GM18502 (cell line): ENCODE measurements around the gene CCDC200.
"Not testable (repeated sequence)": the region's sequence is repeated elsewhere in the genome, so short reads cannot be mapped to it uniquely, and the experiment has no call there.

Experiments
- ATAC-seq: cut with Tn5 transposase; IDR thresholded peaks from one replicate; pipeline ENCODE4 v1.9.1; 2021; ENCODE audit warnings: mild to moderate bottlenecking; ENCODE audit not compliant: unreplicated experiment, poor library complexity

CCDC200 gene

DNA sequence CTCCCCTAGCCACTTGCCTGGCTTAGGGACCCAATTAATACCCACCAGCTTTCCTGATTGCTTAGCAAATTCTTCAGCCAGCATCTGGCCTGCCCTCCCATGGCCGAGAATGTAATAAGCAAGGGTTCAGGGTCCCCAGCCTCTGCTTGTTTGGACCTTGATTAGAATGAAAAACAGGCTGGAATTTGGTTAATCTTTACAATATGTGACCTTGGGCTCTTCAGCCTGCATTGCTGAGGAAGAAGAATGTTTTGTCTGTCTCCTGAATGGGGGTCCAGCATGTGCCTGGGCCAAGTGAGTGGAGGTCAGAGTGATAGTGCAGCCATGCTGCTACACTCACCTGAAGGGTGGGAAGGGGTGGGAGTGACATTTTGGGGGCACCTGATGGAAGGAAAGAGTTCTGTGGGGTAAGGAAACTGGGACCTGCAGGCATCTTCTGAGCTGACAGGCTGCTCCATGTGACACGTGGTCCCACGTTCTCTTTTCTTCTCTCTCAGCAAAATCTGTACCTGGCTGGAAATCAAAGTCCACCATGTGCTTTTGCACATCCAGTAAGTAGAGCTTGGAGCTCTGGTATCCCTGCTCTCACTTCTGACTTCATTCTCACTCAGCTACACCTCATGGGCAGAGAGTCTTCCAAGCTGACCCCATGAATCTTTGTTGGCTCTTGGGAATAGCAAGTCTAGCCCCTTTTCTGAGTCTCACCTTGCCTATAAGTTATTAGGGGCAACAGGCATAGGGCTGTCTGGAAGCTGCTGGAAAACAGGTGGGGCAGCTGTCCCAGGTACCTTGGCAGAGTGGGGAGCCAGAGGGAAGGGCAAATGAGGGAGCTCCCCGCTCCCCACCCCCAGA lies 11.4 kb downstream of the CCDC200 start:
- ATAC-seq, result no peak

DNA sequence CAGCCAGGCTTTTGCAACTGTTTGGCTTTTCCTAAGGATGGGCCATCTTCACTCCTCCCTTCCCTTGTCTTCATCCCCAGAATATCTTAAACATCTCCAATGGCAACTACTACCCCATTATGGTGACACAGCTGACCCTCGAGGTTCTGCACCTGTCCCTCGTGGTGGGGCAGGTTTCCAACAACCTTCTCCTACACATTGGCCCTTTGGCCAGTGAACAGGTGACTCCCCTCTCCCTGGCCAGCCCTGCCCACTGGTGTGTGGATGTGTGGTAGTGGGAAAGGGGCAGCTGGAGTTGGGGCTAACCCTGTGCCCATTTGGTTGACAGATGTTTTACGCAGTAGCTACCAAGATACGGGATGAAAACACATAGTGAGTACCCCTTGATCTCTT lies 12.1 kb downstream of the CCDC200 start:
- no peak for ATAC-seq

DNA sequence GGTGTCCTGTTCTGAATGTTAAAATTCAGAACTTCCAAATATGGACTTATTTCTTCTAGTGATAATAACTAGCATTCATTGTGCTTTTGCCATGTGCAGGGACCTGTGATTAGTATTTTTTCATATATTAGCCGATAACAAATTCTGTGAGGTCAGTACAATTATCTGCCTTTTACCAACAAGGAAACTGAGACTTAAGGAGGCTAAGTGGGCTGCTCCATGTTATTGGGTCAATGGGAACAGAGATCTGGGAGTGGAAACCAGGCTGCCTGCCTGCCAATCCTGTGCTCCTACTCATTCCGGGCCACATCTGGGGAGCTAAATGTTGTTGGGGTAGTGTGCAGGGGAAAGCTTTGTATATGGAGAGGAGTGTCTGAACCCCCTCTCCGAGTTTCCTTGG lies 13.1 kb downstream of the CCDC200 start:
- ATAC-seq, result no peak

DNA sequence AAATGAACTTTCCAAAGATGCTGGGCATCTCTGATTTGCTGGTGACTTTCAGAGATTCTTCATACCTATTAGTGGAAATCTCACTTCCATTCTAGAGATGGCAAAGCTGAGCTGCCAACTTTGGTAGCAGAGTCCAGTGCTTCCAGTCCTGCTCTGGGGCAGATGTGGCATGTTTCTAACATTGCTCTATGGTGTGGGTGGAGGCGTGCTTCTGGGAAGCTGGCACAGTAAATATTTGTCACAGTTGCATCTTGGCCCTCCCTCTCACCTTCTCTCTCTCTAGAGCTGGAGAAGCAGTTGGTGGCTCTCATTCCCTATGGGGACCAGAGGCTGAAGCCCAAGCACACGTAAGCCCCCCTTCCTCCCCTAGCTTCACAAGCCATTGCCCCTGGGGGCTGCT lies 14.9 kb downstream of the CCDC200 start:
- no peak for ATAC-seq

DNA sequence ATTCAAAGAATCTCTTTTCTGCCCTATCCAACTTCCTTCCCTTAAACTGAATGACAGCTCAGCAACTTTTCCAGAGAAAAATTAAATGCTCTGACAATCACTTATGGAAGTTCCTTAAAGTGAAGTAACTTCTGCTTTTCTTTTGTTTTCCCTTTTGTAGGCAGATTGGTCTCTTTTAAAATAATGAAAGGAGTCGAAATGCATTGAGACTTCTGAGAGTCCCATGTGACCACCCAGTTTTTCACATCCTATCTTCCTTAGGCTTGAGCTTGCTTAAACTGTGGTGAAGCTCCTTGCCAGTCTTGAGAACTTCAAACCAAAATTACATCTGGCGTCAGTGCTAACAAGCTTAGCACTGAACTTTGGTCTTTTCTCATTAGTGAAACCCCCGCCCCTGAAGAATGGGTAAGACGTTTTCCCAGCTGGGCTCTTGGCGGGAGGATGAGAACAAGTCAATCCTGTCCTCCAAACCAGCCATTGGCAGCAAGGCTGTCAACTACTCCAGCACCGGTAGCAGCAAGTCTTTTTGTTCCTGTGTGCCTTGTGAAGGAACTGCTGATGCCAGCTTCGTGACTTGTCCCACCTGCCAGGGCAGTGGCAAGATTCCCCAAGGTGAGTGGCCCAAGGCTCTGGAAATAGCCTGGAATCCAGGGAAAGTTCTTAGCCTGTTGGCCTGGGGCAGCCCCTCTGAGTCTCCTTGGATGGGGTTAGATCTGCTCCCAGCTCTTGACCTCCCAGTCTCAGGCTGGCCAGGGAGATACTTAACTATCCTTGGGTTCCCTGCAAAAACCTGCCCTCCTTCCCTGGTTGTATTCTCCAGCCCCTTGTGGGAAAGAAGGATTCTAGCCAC lies 15.6 kb downstream of the CCDC200 start:
- no peak for ATAC-seq

DNA sequence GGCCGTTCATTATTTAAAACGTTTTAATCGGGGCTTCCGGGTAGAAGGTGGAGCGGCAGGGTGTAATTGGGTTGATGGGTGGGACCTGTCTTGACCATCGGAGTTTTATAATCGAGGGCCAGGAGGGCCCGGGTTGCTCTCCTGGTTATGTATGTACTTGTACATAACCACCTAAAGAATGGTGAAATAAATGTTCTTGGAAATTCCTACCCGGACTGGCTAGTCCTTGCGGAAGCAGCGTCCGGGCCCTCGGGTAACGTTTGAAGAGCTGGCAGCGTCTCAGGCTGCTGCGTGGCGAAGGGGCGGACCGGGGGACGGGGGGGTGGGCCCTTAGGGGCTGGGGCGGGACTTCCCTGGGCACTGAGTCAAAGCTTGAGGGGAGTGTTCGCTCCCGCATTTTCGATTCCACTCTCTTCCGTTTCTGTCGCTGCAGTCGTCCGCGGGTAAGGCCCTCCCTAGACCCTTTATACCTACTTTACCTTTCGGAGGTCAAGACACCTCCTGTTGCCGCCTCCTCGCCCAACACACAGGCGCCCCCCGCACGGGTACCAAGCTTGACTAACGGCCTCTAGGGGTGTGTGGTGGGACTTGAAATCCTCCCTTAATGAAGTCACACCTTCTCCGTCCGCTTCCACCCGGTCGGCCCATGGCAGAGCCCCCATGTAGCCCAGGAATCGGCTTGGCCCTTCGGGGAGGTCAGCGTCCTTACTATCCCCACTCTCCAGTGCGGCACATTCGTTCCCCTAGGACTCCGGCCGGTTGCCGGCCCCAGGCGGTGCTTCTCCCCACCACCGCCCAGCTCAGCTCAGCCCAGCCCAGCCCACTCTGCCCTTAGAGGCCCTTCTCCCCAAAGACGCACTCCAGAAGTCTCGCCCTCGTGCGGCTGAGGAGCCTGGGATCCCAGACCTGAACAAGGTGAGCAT lies 16.7 kb downstream of the CCDC200 start, which contains the start of gene TMEM106A:
TMEM106A (plus strand) TSS at position 396 of the 923 bp plus-strand sequence. CDS start 1,167 bp downstream, outside the sequence.
- ATAC-seq, result peak; percentile 78

DNA sequence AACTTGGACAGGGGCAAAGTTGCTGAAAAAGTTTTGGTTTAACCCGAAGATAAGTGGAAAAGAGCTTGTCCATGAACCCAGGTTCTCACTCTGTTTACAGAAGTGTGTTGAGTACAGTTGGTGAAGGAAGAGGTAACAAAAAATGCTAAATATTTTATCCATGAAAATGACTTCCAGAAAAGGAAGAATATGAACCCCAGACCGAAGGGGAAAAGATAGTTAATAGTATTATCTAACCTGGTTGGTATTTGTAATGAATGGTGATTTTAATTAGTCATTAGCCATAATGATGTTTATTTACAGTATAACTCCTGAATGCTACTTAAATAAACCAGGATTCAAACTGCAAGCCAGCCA lies 17.3 kb downstream of the CCDC200 start:
- ATAC-seq, result no peak

DNA sequence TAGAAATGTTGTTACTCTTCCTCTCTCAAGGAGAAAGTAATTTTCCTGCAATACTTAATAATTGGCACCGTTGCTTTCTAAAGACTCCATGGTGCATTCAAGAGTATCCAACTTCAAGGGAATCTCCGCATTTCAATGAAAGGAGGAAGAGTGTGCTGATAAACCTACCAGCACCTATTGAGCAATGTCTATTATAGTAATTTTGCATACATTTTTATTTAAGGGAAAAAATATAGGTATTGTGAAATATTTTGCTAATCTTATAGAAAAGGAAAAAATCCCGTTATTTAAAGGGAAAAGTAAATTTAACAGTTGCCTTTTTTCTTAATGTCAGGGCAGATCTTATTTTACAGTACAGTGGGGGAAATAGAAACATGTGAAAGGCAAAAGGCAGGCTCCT lies 17.8 kb downstream of the CCDC200 start:
- ATAC-seq, result no peak

DNA sequence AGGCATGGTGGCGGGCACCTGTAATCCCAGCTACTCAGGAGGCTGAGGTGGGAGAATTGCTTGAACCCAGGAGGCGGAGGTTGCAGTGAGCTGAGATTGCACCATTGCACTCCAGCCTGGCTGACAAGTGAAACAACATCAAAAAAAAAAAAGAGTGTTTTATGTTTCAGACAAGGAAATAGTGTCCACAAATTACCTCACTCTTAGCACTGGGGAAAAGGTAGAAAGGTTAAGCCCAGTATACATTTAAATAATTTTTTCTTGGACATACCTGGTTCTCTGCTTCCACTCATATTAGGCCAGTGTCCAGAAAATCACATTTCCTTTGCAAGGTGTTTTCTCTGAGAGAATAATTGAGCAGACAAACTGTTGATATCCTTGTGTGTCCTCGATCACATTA lies 25.4 kb downstream of the CCDC200 start:
- ATAC-seq, result not testable (repeated sequence)

DNA sequence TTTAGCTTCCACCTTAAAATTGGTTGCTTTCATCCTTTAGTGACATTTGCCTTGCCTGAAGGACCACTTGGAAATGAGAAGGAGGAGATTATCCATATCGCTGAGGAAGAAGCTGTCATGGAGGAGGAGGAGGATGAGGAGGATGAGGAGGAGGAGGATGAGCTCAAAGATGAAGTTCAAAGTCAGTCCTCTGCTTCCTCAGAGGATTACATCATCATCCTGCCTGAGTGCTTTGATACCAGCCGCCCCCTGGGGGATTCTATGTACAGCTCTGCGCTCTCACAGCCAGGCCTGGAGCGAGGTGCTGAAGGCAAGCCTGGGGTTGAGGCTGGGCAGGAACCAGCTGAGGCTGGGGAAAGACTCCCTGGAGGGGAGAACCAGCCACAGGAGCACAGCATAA lies 28.3 kb downstream of the CCDC200 start:
- ATAC-seq, result no peak

DNA sequence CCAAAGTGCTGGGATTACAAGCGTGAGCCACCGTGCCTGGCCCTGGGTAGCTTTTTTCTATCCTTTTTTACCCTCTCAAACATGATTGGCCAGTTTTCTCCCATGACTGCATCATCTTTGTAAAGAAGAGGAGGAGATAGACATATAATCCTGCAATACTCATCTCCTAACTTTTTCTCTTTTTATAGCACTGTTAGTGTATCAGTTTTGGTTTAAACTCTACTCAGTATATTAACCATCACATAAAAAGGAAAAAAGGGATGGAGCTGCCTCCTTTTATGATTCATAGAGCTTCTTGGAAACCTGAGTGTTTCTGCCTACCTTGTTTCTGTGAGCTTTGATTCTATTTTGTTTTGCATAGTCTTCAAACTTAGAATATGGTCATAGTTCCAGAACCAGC lies 28.8 kb downstream of the CCDC200 start:
- ATAC-seq, result no peak

DNA sequence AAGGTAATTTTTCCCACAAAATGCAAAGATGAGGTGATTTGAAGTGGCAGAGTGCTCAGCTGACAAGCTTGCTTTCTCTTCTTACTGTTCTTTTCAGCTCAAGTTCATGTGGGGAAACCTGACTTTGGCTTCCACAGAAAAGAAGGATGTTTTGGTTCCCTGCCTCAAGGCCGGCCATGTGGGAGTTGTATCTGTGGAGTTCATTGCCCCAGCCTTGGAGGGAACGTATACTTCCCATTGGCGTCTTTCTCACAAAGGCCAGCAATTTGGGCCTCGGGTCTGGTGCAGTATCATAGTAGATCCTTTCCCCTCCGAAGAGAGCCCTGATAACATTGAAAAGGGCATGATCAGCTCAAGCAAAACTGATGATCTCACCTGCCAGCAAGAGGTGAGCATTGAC lies 35.2 kb downstream of the CCDC200 start:
- no peak for ATAC-seq

DNA sequence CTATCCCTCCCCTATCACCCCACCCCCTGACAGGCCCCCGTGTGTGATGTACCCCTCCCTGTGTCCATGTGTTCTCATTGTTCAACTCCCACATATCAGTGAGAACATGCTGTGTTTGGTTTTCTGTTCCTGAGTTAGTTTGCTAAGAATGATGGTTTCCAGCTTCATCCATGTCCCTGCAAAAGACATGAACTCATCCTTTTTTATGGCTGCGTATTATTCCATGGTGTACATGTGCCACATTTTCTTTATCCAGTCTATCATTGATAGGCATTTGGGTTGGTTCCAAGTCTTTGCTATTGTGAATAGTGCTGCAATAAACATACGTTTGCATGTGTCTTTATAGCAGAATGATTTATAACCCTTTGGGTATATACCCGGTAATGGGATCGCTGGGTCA lies 41.8 kb downstream of the CCDC200 start:
- ATAC-seq, result not testable (repeated sequence)

DNA sequence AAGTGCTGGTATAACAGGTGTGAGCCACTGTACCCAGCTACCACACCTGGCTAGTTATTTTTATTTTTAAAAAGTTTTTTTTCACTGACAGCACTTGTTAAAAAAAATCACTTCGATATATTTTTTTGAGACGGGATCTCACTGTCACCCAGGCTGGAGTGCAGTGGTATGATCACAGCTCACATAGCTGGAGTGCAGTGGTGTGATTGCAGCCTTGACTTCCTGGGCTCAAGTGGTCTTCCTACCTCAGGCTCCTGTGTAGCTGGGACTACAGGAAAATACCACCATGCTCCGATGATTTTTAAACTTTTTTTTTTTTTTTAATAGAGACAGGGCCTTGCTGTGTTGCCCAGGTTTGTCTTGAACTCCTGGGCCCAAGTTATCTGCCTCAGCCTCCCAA lies 44.5 kb downstream of the CCDC200 start:
- no peak for ATAC-seq

DNA sequence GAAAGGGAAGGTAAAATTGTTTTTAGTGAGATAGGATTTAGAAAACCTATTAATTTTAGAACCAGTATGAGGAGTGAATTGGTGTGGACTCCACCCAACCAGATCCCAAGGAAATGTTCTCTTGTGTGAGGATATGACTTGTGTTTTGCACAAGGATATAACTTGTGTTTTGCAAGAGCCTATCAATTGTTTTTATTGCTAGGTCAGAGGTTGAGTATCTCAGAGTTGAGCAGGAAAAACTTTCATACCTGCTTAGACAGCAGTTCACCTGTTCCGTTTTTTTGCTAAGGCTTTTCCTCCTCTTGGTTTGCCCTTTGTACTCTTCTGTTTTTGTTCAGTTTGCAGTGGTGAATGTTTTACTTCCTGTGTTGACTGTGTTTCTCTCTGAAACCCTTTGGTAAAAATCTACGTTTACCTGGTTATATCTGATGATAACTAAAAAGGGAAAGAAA lies 52.3 kb downstream of the CCDC200 start:
- ATAC-seq, result no peak

DNA sequence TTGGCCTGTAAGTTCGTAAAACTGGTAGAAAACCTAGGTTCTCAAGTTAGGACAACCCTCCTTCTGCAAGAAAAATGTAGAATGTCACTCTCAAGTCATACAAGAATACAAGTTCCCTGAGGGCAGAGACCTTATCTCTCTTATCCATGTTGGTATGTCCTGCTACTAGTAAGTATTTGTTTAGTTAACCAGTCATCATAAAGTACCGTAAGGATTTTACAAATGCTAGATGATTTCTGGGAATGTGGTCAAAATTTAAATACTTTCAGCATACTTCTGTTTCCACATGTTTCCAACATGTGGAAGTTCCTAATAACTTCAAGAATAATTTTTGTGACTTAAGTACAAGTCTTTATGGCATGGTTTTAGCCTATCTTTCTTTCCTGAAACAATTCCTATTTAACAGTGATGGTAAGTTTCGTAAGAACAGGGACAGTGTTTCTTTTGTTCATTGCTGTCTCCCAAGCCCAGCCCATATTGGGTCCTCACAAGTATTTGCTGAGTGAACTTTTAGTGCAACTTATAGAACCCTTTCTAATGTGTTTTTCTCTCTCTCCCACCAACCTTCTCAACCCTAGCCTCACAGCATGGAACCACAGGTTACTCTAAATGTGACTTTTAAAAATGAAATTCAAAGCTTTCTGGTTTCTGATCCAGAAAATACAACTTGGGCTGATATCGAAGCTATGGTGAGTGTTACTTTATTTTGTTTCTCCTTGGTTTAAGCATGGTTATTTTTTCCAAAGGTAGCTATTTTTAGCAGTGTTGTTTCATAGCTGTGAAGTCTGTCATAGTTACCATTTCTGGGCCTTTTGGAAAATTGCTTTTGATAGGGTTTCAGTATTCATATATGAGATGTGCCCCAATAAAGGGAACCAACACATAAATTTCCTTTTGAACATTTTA lies 53.0 kb downstream of the CCDC200 start:
- ATAC-seq, result no peak

DNA sequence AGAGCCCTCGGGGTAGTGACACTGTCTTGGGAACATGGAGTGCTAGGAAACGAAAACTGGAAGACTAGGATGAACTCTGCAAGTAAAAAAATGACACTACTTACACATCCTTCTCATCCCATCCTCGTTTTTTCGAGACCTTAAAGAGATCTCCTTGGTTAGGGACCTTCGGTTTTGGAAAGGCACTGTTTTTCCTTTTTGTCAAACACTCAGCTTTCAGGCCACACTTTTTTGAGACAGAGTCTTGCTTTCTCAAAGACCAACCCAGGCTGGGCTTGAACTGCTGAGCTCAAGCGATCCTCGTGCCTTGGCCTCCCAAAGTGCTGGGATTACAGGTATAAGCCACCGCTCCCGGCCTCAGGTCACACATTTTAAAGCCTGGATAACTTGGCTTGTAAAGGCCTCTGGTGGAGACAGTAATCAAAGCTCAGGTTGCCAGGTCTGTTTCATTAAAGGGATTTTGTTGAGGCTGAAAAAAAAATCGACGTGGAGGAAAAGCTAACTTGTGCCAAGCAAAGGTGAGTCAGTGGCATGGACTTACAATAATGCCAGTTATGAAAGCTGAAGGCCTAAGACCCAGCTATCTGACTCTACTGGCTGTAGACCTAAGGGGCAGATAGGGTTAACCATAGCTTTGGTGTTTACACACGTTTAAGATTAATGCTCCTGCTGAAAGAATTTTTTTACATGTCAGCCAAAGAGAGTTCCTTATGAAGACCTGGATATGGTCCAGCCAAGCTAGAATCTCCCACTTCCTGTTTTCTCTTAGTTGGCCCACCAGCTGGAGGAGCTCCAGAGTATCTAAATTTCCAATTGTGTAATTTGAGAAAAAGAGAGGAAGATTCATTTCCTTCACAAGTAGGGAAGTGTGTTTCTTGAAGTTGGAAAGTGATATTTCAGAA lies 56.6 kb downstream of the CCDC200 start:
- ATAC-seq, result no peak
